OCI-LY1 (cell line): ENCODE data around the gene UNC13D.

Experiments
- EZH2 ChIP-seq: fragments of 200-600 bp; sonication (generic), shearing (Covaris generic); IDR thresholded peaks from 2 replicates; pipeline ENCODE4 v1.8.0; 2017; ENCODE audit warnings: borderline replicate concordance, mixed run types, mild to moderate bottlenecking, antibody characterized with exemption, low read length, moderate library complexity, mixed read lengths
- TF ChIP-seq, protein P1 (sequence below): fragments of 200-600 bp; sonication (generic), shearing (Covaris generic); IDR thresholded peaks from 2 replicates; pipeline ENCODE4 v1.5.1; 2017; ENCODE audit warnings: mild to moderate bottlenecking, antibody characterized with exemption, low read length, moderate library complexity, mixed read lengths

DNA sequence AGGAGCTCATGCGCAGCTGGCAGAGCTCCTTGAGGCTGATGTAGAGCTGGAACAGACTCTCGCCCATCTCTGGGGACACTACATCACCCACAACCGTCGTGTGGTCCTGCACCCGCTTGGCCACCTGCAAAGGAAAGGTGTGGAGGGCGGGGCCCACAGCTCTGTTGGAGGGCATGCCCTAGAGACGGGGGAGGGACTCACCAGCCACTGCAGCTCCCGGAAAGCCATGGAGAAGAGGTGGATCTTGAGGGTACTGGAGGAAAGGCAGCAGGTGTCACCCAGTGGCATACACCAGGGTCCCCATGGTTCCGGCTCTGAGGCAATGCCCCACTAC lies 8.6 kb downstream of the UNC13D start:
- TF ChIP-seq, protein P1, sequence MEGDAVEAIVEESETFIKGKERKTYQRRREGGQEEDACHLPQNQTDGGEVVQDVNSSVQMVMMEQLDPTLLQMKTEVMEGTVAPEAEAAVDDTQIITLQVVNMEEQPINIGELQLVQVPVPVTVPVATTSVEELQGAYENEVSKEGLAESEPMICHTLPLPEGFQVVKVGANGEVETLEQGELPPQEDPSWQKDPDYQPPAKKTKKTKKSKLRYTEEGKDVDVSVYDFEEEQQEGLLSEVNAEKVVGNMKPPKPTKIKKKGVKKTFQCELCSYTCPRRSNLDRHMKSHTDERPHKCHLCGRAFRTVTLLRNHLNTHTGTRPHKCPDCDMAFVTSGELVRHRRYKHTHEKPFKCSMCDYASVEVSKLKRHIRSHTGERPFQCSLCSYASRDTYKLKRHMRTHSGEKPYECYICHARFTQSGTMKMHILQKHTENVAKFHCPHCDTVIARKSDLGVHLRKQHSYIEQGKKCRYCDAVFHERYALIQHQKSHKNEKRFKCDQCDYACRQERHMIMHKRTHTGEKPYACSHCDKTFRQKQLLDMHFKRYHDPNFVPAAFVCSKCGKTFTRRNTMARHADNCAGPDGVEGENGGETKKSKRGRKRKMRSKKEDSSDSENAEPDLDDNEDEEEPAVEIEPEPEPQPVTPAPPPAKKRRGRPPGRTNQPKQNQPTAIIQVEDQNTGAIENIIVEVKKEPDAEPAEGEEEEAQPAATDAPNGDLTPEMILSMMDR: no peak
- no peak for TF ChIP-seq EZH2
